Middle frontal gyrus (tissue), 1 donor: Measurements from ENCODE around the gene BOD1L1.

Experiments used
- DNase-seq: peaks from one replicate; pipeline ENCODE4 v3.0.0-alpha.2; 2015; ENCODE audit warnings: low spot score; ENCODE audit errors: extremely low spot score

BOD1L1 gene

DNA sequence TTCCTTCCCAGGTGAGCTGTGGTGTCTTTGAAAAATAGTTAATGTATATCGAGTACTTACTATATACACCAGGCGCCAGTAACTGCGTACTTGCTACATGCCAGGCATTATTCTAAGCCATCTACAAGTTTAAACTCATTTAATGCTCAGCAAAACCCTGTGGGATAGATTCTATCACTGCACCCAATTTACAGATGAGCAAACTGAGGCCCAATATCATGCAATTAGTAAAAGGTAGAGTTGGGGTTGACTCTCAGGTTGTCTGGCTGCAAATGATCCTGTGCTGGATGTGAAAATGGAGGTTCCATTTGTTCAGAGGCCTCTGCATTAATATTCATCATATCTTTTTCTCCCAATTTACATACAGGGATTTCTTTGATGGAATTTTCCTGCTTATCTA, 100.9 kb downstream of the BOD1L1 start:
- DNase-seq: no peak

DNA sequence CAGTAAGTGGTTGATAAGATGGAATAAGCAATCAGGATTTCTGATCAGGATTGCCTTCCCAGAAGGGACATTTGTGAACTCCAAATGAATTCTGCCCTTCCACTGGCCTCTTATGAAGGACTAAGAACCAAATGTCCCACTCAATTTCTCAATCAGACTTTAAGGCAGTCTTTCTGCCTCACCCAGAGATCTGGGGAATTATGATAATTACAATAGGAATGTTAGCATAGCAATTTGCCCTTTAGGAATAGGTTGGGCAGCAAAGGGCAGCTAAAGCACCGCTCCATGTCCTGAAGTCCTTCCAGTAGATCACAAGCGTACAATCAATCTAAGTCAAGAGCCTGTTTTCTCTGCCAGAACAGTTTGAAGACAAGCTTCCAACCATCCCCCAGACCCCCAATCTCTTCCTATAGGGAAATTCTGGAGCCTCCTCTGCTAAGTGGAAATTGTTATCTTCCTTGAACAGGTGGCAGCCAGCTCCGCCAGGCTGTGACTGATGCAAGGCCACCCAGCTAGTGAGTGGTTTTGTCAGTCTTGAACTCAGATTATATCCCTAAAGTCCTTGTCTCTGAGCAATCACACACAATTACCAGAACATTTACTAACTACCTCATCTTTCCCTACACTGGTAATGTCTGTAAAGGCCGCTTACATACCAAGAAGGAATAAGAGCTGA, 101.8 kb downstream of the BOD1L1 start:
- no peak for DNase-seq

DNA sequence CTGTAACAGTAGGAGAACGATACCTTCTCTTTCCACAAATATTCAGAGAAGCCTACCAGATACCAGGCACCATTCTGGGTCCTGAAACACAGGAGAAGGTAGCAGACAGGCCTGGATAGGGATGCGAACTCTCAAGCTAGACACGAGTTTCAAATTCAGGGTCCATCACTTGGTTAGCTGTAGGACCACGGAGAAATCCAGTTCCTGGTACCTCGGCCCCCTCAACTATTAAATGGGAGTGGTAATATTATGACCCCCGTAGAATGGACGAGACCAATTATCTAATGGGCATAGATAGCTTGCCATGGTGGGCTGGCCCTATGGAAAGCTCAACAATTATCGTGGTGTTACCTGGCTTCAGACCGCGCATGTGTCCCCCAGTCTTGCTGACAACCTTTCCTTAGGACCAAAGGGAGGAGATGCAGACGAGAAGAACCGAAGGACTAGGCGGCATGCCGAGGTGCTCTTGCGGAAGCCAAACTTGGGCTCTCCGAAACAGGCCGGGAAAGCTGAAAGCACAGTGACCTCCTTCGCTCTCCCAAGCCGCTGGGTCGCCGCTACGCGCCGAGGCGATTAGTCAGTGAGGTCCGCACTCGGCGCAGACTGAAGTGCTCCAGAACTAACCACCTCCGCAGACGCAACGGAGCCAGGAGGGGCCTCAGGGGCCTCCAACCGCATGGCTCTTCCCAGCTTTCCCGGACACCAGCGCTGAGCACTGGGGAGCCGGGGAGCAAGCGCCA, 102.9 kb downstream of the BOD1L1 start:
- DNase-seq: no peak

DNA sequence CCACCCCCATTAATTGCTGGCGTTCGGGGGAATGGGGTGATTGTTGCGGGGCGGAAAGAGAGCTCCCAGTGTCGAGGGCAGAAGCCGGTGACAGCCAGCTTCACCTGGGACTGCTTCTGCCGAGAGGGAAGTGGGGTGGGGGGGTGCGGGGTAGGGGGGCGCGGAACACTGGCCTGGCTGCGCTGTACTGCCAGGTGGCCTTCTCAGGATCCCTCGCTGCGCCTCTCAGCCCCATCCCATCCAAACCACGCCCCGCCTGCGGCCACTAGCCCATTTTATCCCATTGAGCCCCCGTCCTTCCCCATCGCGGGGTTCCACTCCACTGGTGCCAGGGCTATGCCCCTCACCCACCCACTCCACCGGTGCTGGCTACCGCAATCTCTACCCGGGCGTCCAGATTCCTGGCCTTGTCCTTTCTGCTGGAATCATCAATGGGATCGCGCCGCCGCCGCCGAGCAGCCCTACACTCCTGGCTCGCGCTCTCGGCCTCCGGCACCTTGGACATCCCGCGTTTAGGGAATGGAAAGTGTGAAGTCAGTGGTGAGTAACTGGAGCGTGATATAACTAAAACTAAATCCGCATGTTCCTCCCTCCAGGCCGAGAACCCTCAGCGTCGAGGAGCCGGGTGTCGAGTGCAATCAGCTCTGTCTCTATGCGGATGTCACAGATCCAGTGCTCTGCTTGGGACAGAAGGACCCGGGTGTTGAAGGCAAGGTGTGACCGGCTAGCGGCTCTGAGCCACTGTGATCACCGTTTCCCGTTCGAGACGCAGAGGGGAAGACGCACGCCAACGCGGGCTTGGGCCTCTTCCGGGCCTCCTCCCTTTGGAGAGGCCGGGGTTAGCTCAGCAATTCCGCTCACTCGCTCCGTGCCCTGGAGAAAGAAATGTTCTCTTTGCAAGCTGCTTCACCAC, 103.7 kb downstream of the BOD1L1 start:
- no peak for DNase-seq

DNA sequence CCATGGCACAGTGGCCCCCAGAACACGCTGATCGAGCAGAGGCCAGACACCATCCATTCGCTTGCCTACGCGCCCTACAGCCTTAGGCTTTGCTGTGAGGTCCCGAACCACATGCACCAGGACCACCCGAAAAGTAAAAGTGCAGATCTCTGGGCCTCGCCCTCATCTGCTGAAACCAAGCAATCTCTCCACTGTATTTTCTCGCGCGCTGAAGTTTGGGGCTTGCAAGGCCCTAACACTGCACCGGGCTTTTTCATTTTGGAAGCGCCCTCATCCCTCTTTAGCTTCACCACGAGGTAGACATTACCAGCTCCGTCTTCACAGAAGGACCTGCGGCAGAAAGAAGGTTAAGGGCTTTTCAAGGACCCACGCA, 104.4 kb downstream of the BOD1L1 start:
- no peak for DNase-seq

DNA sequence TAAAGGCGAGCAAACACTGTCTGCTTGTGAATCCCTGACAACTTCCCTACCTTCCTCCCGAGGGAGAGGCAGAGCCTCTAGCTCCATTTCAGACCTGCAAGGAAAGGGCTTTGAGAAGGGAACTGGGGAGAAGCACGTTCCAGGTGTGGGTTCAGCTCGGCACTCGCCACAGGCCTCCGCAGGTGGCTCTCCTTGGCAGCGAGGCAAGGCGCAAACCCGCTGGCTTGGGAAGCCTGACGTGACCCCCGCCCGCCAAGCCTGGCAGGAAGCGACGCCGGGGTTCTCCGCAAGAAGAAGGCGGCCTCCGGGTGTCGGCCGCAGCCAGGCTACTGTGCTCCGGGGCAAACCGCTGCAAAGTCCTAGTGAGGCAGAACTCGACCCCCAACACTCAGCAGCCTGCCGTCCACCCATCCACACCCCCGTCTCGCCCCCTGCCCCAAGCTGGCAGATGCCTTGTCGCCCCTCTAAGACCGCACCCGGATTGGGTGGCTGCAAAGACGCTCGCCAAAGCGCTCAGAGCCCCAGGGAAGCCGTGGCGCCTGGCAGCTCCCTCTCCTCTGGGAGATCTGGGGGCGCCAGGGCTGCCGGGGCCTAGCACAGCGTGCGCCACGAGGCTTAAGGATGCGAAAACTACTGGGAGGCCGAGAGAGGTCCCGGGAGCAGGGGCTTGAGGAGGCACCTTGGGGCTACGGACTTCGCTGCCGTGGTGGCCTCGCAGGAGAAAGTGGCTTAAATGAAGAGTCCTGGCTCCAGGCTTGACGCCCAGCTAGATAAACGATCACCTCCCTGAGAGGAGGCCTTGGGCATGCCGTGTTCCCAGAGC, 105.0 kb downstream of the BOD1L1 start:
- DNase-seq: no peak

DNA sequence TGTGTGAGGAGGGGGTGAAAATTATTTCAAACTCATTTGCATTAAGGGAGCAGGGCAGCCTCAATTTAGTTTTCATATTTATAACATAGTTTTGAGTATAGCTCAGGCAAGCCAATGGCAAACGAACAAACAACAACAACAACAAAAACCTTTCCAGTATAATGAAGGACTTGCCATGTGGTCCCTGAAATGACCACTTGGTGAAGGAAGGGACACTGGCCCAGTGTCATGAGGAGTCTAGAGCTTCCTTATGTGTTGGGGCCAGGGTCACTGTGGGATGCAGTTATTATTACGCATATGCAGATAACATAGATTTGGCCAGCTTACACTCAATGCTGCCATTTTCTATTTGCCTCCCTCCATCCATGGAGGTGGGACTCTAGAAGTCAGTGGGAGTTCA, 106.5 kb downstream of the BOD1L1 start:
- DNase-seq: no peak
